ENCODE results near the gene GRID1.

GRID1 gene

GRCh38 chr10:86399879-86400704 is 33.5 kb upstream of the GRID1 start (continued):
- peak; percentile 46; the same call in 1 of the 2 replicates for TF ChIP-seq ZNF629 (tag by site-specific recombination; IDR thresholded peaks at IDR 0.05)
- TF ChIP-seq, protein P1, sequence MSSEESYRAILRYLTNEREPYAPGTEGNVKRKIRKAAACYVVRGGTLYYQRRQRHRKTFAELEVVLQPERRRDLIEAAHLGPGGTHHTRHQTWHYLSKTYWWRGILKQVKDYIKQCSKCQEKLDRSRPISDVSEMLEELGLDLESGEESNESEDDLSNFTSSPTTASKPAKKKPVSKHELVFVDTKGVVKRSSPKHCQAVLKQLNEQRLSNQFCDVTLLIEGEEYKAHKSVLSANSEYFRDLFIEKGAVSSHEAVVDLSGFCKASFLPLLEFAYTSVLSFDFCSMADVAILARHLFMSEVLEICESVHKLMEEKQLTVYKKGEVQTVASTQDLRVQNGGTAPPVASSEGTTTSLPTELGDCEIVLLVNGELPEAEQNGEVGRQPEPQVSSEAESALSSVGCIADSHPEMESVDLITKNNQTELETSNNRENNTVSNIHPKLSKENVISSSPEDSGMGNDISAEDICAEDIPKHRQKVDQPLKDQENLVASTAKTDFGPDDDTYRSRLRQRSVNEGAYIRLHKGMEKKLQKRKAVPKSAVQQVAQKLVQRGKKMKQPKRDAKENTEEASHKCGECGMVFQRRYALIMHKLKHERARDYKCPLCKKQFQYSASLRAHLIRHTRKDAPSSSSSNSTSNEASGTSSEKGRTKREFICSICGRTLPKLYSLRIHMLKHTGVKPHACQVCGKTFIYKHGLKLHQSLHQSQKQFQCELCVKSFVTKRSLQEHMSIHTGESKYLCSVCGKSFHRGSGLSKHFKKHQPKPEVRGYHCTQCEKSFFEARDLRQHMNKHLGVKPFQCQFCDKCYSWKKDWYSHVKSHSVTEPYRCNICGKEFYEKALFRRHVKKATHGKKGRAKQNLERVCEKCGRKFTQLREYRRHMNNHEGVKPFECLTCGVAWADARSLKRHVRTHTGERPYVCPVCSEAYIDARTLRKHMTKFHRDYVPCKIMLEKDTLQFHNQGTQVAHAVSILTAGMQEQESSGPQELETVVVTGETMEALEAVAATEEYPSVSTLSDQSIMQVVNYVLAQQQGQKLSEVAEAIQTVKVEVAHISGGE (tag by site-specific recombination; conservative IDR thresholded peaks at IDR 0.05; ENCODE audit: low read depth), result peak; percentile 37
- TF ChIP-seq KLF10 (tag by site-specific recombination; IDR thresholded peaks at IDR 0.05), result peak; percentile 40; the same call in 1 of the 2 replicates
- TF ChIP-seq ZNF394 (tag by site-specific recombination; IDR thresholded peaks at IDR 0.05; ENCODE audit: borderline replicate concordance), result peak; percentile 82; the same call in 1 of the 2 replicates
- peak; percentile 85 for TF ChIP-seq IKZF3 (tag by site-specific recombination; IDR thresholded peaks at IDR 0.05)
- peak; percentile 86 for TF ChIP-seq ZNF76 (tag by site-specific recombination; IDR thresholded peaks at IDR 0.05; ENCODE audit: borderline replicate concordance, low read depth)
- TF ChIP-seq ZFP3 (tag by site-specific recombination; IDR thresholded peaks at IDR 0.05; ENCODE audit: low read depth), result no peak
- TF ChIP-seq OSR2 (tag by site-specific recombination; IDR thresholded peaks at IDR 0.05), result peak; percentile 39; the same call in 1 of the 2 replicates
- TF ChIP-seq ZNF239 (tag by site-specific recombination; IDR thresholded peaks at IDR 0.05), result no peak
- peak; percentile 22; the same call in 1 of the 2 replicates for TF ChIP-seq ZNF184 (tag by site-specific recombination; IDR thresholded peaks at IDR 0.05)
- TF ChIP-seq ZNF600 (tag by site-specific recombination; IDR thresholded peaks at IDR 0.05), result peak; percentile 99
- peak; percentile 81 for TF ChIP-seq ZFHX2 (tag by site-specific recombination; conservative IDR thresholded peaks at IDR 0.05)
- peak; percentile 89; the same call in 1 of the 2 replicates for TF ChIP-seq KLF7 (tag by site-specific recombination; IDR thresholded peaks at IDR 0.05; ENCODE audit: borderline replicate concordance)
- peak; percentile 89 for TF ChIP-seq KLF1 (tag by site-specific recombination; IDR thresholded peaks at IDR 0.05)
- TF ChIP-seq ZNF561 (tag by site-specific recombination; IDR thresholded peaks at IDR 0.05; ENCODE audit: borderline replicate concordance), result peak; percentile 94
- peak; percentile 26; the same call in 1 of the 2 replicates for TF ChIP-seq PRDM4 (tag by site-specific recombination; IDR thresholded peaks at IDR 0.05)
- TF ChIP-seq, protein P2, sequence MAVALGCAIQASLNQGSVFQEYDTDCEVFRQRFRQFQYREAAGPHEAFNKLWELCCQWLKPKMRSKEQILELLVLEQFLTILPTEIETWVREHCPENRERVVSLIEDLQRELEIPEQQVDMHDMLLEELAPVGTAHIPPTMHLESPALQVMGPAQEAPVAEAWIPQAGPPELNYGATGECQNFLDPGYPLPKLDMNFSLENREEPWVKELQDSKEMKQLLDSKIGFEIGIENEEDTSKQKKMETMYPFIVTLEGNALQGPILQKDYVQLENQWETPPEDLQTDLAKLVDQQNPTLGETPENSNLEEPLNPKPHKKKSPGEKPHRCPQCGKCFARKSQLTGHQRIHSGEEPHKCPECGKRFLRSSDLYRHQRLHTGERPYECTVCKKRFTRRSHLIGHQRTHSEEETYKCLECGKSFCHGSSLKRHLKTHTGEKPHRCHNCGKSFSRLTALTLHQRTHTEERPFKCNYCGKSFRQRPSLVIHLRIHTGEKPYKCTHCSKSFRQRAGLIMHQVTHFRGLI (tag by site-specific recombination; IDR thresholded peaks at IDR 0.05), result peak; percentile 55; the same call in 1 of the 2 replicates
- peak; percentile 96 for TF ChIP-seq ZNF660 (tag by site-specific recombination; IDR thresholded peaks at IDR 0.05)
- TF ChIP-seq ZNF335 (tag by site-specific recombination; conservative IDR thresholded peaks at IDR 0.05), result peak; percentile 85
- TF ChIP-seq, protein P3, sequence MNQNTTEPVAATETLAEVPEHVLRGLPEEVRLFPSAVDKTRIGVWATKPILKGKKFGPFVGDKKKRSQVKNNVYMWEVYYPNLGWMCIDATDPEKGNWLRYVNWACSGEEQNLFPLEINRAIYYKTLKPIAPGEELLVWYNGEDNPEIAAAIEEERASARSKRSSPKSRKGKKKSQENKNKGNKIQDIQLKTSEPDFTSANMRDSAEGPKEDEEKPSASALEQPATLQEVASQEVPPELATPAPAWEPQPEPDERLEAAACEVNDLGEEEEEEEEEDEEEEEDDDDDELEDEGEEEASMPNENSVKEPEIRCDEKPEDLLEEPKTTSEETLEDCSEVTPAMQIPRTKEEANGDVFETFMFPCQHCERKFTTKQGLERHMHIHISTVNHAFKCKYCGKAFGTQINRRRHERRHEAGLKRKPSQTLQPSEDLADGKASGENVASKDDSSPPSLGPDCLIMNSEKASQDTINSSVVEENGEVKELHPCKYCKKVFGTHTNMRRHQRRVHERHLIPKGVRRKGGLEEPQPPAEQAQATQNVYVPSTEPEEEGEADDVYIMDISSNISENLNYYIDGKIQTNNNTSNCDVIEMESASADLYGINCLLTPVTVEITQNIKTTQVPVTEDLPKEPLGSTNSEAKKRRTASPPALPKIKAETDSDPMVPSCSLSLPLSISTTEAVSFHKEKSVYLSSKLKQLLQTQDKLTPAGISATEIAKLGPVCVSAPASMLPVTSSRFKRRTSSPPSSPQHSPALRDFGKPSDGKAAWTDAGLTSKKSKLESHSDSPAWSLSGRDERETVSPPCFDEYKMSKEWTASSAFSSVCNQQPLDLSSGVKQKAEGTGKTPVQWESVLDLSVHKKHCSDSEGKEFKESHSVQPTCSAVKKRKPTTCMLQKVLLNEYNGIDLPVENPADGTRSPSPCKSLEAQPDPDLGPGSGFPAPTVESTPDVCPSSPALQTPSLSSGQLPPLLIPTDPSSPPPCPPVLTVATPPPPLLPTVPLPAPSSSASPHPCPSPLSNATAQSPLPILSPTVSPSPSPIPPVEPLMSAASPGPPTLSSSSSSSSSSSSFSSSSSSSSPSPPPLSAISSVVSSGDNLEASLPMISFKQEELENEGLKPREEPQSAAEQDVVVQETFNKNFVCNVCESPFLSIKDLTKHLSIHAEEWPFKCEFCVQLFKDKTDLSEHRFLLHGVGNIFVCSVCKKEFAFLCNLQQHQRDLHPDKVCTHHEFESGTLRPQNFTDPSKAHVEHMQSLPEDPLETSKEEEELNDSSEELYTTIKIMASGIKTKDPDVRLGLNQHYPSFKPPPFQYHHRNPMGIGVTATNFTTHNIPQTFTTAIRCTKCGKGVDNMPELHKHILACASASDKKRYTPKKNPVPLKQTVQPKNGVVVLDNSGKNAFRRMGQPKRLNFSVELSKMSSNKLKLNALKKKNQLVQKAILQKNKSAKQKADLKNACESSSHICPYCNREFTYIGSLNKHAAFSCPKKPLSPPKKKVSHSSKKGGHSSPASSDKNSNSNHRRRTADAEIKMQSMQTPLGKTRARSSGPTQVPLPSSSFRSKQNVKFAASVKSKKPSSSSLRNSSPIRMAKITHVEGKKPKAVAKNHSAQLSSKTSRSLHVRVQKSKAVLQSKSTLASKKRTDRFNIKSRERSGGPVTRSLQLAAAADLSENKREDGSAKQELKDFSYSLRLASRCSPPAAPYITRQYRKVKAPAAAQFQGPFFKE (tag by site-specific recombination; IDR thresholded peaks at IDR 0.05; ENCODE audit: borderline replicate concordance), result 0 out of 2 replicates have a peak, but pooled peaks have one; percentile 9
- no peak for TF ChIP-seq ZNF214 (tag by site-specific recombination; IDR thresholded peaks at IDR 0.05; ENCODE audit: borderline replicate concordance)
- TF ChIP-seq SP2 (tag by site-specific recombination; IDR thresholded peaks at IDR 0.05), result peak; percentile 81
- TF ChIP-seq ZNF266 (tag by site-specific recombination; IDR thresholded peaks at IDR 0.05; ENCODE audit: low read depth), result no peak
- TF ChIP-seq ZNF544 (tag by site-specific recombination; IDR thresholded peaks at IDR 0.05), result no peak
- no peak for TF ChIP-seq ZNF157 (tag by site-specific recombination; IDR thresholded peaks at IDR 0.05)
- peak; percentile 88 for TF ChIP-seq ZNF654 (tag by site-specific recombination; IDR thresholded peaks at IDR 0.05; ENCODE audit: low read depth)
